MM.1S (cell line): ENCODE data around the gene ZNF362.

Experiments
- DNase-seq: peaks from one replicate; pipeline ENCODE4 v3.0.0-alpha.2; 2015
- H2AFZ ChIP-seq: fragments of 300-600 bp; sonication (generic); 2 replicates; pipeline ENCODE4 v1.6.0; 2016; ENCODE audit warnings: antibody characterized with exemption, low read length
- H3F3A ChIP-seq: fragments of 300-600 bp; sonication (generic); 2 replicates; pipeline ENCODE4 v1.6.1; 2016; ENCODE audit warnings: mild to moderate bottlenecking, antibody characterized with exemption, low read length, moderate library complexity, mixed read lengths; ENCODE audit not compliant: insufficient read depth
- H3K27ac ChIP-seq: fragments of 300-600 bp; sonication (generic); 2 replicates; pipeline ENCODE4 v1.5.1; 2016; ENCODE audit warnings: mild to moderate bottlenecking, low read length
- H3K27me3 ChIP-seq: fragments of 300-600 bp; sonication (generic); replicated peaks from 2 replicates; pipeline ENCODE4 v1.6.0; 2016; ENCODE audit warnings: low read length; ENCODE audit not compliant: insufficient read depth
- H3K36me3 ChIP-seq: fragments of 300-600 bp; sonication (generic); replicated peaks from 2 replicates; pipeline ENCODE4 v1.6.1; 2016; ENCODE audit warnings: mild to moderate bottlenecking, low read length, mixed read lengths; ENCODE audit not compliant: insufficient read depth
- H3K4me1 ChIP-seq: fragments of 300-600 bp; sonication (generic); 2 replicates; pipeline ENCODE4 v1.6.1; 2016; ENCODE audit warnings: low read length, mixed read lengths
- H3K4me2 ChIP-seq: fragments of 300-600 bp; sonication (generic); 2 replicates; pipeline ENCODE4 v1.6.0; 2016; ENCODE audit warnings: low read depth, low read length
- H3K4me3 ChIP-seq: fragments of 300-600 bp; sonication (generic); 2 replicates; pipeline ENCODE4 v1.5.1; 2016; ENCODE audit warnings: low read length, mixed read lengths
- H3K79me2 ChIP-seq: fragments of 300-600 bp; sonication (generic); 2 replicates; pipeline ENCODE4 v1.6.1; 2016; ENCODE audit warnings: mixed run types, low read length, mixed read lengths
- H3K9ac ChIP-seq: fragments of 300-600 bp; sonication (generic); 2 replicates; pipeline ENCODE4 v1.6.1; 2016; ENCODE audit warnings: low read length, mixed read lengths
- H3K9me2 ChIP-seq: fragments of 300-600 bp; sonication (generic); replicated peaks from 2 replicates; pipeline ENCODE4 v1.6.1; 2016; ENCODE audit warnings: mild to moderate bottlenecking, low read length, mixed read lengths; ENCODE audit not compliant: insufficient read depth
- H3K9me3 ChIP-seq: fragments of 300-600 bp; sonication (generic); replicated peaks from 2 replicates; pipeline ENCODE4 v1.6.1; 2016; ENCODE audit warnings: mild to moderate bottlenecking, low read length, mixed read lengths; ENCODE audit not compliant: insufficient read depth
- H4K20me1 ChIP-seq: fragments of 300-600 bp; sonication (generic); 2 replicates; pipeline ENCODE4 v1.6.1; 2016; ENCODE audit warnings: mild to moderate bottlenecking, low read length, moderate library complexity, mixed read lengths; ENCODE audit not compliant: insufficient read depth
- CTCF ChIP-seq: fragments of 300-600 bp; sonication (generic); IDR thresholded peaks from 2 replicates; pipeline ENCODE4 v1.5.1; 2016; ENCODE audit warnings: antibody characterized with exemption, low read length, mixed read lengths
- EZH2 ChIP-seq: fragments of 300-600 bp; sonication (generic); optimal IDR thresholded peaks from 2 replicates; pipeline ENCODE3; 2017; ENCODE audit warnings: low read depth, mild to moderate bottlenecking, antibody characterized with exemption, low read length, mixed read lengths
- EZH2phosphoT487 ChIP-seq: fragments of 300-600 bp; sonication (generic); IDR thresholded peaks from 2 replicates; pipeline ENCODE4 v1.6.1; 2018; ENCODE audit warnings: antibody characterized with exemption, low read length

The ZNF362 gene

GRCh38 chr1:33346927-33347649, 90.8 kb downstream of the ZNF362 start:
- Histone ChIP-seq H3K4me1 (peaks cover 24% of the 10 kb centered on the region), H2AFZ (no peak overlapping the region), H3K9me2 (no peaks in the 10 kb centered on the region), H3K4me3 (no peak overlapping the region), H3K79me2 (peaks cover 51% of the 10 kb centered on the region), H3K9me3 (no peaks in the 10 kb centered on the region), H3F3A (no peaks in the 10 kb centered on the region), H4K20me1 (no peaks in the 10 kb centered on the region), H3K27me3 (peaks cover 4% of the 10 kb centered on the region; the same call in 1 of the 2 replicates), H3K36me3 (no peaks in the 10 kb centered on the region), H3K27ac (no peak overlapping the region), H3K4me2 (no peak overlapping the region), H3K9ac (no peak overlapping the region)
- no peak for TF ChIP-seq EZH2phosphoT487
- TF ChIP-seq CTCF, result no peak
- TF ChIP-seq EZH2, result no peak
- DNase-seq, result no peak

- H4K20me1 ChIP-seq, result no peaks in the 10 kb centered on the region
- TF ChIP-seq CTCF (no peak), EZH2phosphoT487 (no peak), EZH2 (no peak)
- H3K9ac ChIP-seq, result no peak overlapping the region
- H2AFZ ChIP-seq, result no peak overlapping the region
- H3K27ac ChIP-seq, result no peak overlapping the region
- H3K4me2 ChIP-seq, result no peak overlapping the region
- H3K79me2 ChIP-seq, result peaks cover 47% of the 10 kb centered on the region
- no peaks in the 10 kb centered on the region for H3F3A ChIP-seq
- H3K4me1 ChIP-seq, result peaks cover 24% of the 10 kb centered on the region
- DNase-seq, result no peak
- H3K9me2 ChIP-seq, result no peaks in the 10 kb centered on the region
- no peaks in the 10 kb centered on the region for H3K9me3 ChIP-seq
- H3K4me3 ChIP-seq, result no peak overlapping the region
- peaks cover 4% of the 10 kb centered on the region; the same call in 1 of the 2 replicates for H3K27me3 ChIP-seq
- no peaks in the 10 kb centered on the region for H3K36me3 ChIP-seq
Measured at GRCh38 chr1:33347650-33347992, 91.3 kb downstream of the ZNF362 start.

- peaks cover 43% of the 10 kb centered on the region for H3K79me2 ChIP-seq
- TF ChIP-seq EZH2 (no peak), CTCF (no peak), EZH2phosphoT487 (no peak)
Measured at GRCh38 chr1:33348194-33348593, 91.9 kb downstream of the ZNF362 start.

More at GRCh38 chr1:33348194-33348593, 91.9 kb downstream of the ZNF362 start:
- Histone ChIP-seq H4K20me1 (no peaks in the 10 kb centered on the region), H3K9me3 (no peaks in the 10 kb centered on the region), H3K4me3 (peak overlapping the region; percentile 64), H3K4me1 (peaks cover 24% of the 10 kb centered on the region), H3K27me3 (peaks cover 4% of the 10 kb centered on the region; the same call in 1 of the 2 replicates), H2AFZ (no peak overlapping the region), H3K36me3 (no peaks in the 10 kb centered on the region), H3K9ac (peak overlapping the region; percentile 49; the same call in 1 of the 2 replicates), H3F3A (no peaks in the 10 kb centered on the region), H3K4me2 (peak overlapping the region; percentile 79), H3K9me2 (no peaks in the 10 kb centered on the region), H3K27ac (no peak overlapping the region)
- DNase-seq, result no peak
